Bronchial epithelial cell (primary cell): Measurements from ENCODE around the gene DPF3. TPM values are rescaled to one million over a fixed set of nuclear protein-coding genes. Genes with fewer than 3 reads are reported as not detected.

ENCODE experiments used
- DNase-seq: peaks from one replicate; pipeline ENCODE4 v3.0.0-alpha.2; 2010; ENCODE audit warnings: low read depth
- FAIRE-seq: peaks from 2 replicates; lab custom pipeline; 2011; peaks lifted over from hg19 to GRCh38; lab: Jason Lieb, UNC
- H3K27me3 ChIP-seq: 2 replicates; pipeline ENCODE4 v1.5.1; 2011; ENCODE audit warnings: low read length; ENCODE audit not compliant: control insufficient read depth, insufficient read depth
- H3K36me3 ChIP-seq: 2 replicates; pipeline ENCODE4 v1.5.1; 2011; ENCODE audit warnings: low read length; ENCODE audit not compliant: control insufficient read depth, insufficient read depth
- H3K4me3 ChIP-seq: 2 replicates; pipeline ENCODE4 v1.5.1; 2011; ENCODE audit warnings: mild to moderate bottlenecking, low read depth, low read length, control low read depth
- CTCF ChIP-seq: IDR thresholded peaks from 2 replicates; pipeline ENCODE4 v1.5.1; 2011; ENCODE audit warnings: mild to moderate bottlenecking, moderate library complexity, low read length, control low read depth, inconsistent platforms; ENCODE audit not compliant: insufficient read depth, severe bottlenecking
- total RNA-seq: library from RNA; depleted of rRNA; stranded (reverse); fragments of >200 nt; gene quantifications from 2 replicates; pipeline ENCODE4 v1.2.1, GENCODE V29; 2014

Gene DPF3
- total RNA-seq, 1 donor from 2014 or later = not detected

- DNase-seq (no peak), FAIRE-seq (no peak)
- no peak overlapping the region for H3K4me3 ChIP-seq
- no peaks in the 10 kb centered on the region for H3K36me3 ChIP-seq
- TF ChIP-seq CTCF = no peak
- no peaks in the 10 kb centered on the region for H3K27me3 ChIP-seq
Measured at GRCh38 chr14:72731252-72732020, 162.5 kb downstream of the DPF3 start.

GRCh38 chr14:72730468-72730867 lies 163.4 kb downstream of the DPF3 start:
- H3K4me3 ChIP-seq = no peak overlapping the region
- DNase-seq (no peak), FAIRE-seq (no peak)
- H3K27me3 ChIP-seq = no peaks in the 10 kb centered on the region
- H3K36me3 ChIP-seq = no peaks in the 10 kb centered on the region
- TF ChIP-seq CTCF = no peak

GRCh38 chr14:72726444-72726843 lies 167.5 kb downstream of the DPF3 start:
- TF ChIP-seq CTCF = no peak
- H3K27me3 ChIP-seq = peaks cover 2% of the 10 kb centered on the region
- H3K4me3 ChIP-seq = no peak overlapping the region
- H3K36me3 ChIP-seq = no peaks in the 10 kb centered on the region
- DNase-seq (no peak), FAIRE-seq (no peak)

GRCh38 chr14:72723858-72724530 lies 169.9 kb downstream of the DPF3 start:
- H3K36me3 ChIP-seq = no peaks in the 10 kb centered on the region
- peaks cover 2% of the 10 kb centered on the region for H3K27me3 ChIP-seq
- FAIRE-seq (no peak), DNase-seq (no peak)
- H3K4me3 ChIP-seq = no peak overlapping the region
- no peak for TF ChIP-seq CTCF

DNA sequence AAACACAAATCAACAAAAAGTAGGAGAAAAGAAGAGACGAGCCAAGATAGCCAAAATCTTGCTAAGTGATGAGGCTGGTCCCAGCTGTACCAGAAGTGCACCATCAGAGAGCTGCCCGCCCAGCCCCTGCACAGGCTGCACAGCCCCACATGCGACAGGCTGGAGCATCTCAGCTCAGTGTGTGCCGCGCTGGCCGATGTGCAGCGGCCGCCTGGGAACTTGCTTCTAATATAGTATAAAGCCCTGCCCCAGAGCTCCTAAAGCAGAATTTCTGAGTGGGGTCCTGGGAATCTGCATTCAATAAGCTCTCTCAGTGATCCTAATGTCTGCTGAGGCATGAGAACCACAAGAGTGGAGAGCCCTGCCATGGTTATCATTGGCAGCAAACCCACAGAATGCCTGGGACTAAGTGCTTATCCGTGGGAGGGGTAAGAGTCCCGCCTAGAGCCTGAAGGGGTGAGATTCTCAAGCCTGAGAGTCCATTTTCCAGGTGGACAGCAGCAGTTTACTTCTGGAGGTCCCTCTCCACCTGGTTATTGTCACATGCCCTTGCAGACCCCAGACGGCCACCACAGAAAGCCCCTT lies 171.6 kb downstream of the DPF3 start:
- no peak for DNase-seq
- TF ChIP-seq CTCF = no peak
- no peak for FAIRE-seq
- H3K27me3 ChIP-seq = peaks cover 2% of the 10 kb centered on the region
- no peaks in the 10 kb centered on the region for H3K36me3 ChIP-seq
- no peak overlapping the region for H3K4me3 ChIP-seq
